Testis (tissue), 2 donors: ENCODE data around the gene PLA2R1.

Source experiments
- POLR2A ChIP-seq: fragments of 450-650 bp; IDR thresholded peaks from one replicate; pipeline ENCODE4 v1.6.1; 2017; ENCODE audit warnings: antibody characterized with exemption, mild to moderate bottlenecking, moderate library complexity
- TF ChIP-seq, protein P1 (sequence below), 3 experiments: fragments of 450-650 bp in 2 of 3; fragments of 200-600 bp in 1 of 3; sonication (generic) in 1 of 3; IDR thresholded peaks; one replicate each; pipeline ENCODE4 v1.5.1; 2016 to 2019; ENCODE audit warnings: antibody characterized with exemption in 3 of 3, mild to moderate bottlenecking in 2 of 3, moderate library complexity in 1 of 3

DNA sequence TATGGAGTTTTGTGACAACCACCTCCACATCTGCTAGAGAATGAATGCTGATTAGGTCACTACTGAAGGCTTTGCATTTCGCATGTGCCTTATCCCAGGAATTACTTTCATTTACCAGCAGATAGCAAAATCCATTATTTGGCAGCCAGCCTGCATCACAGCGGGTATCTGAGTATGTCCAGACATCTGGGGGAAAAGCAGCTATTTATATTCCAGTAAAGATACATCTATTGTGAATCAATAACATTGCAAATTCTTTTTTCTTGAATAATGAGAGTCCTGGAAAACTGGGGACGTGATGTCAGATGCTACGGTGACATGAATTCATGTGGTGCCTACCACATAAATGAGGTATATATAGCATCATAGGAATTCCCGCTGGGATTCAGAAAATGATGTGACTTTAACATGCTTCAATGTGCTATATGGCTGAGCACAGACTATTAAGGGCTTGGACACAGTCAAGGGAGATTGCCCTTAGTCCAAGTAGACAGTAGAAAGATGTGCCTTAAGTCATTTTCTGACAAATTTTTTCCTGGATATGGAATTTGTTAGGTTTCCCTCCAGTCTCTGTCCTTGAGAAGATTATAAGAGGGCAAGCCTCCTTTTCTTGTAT, 180.2 kb downstream of the PLA2R1 start:
- TF ChIP-seq, protein P1, sequence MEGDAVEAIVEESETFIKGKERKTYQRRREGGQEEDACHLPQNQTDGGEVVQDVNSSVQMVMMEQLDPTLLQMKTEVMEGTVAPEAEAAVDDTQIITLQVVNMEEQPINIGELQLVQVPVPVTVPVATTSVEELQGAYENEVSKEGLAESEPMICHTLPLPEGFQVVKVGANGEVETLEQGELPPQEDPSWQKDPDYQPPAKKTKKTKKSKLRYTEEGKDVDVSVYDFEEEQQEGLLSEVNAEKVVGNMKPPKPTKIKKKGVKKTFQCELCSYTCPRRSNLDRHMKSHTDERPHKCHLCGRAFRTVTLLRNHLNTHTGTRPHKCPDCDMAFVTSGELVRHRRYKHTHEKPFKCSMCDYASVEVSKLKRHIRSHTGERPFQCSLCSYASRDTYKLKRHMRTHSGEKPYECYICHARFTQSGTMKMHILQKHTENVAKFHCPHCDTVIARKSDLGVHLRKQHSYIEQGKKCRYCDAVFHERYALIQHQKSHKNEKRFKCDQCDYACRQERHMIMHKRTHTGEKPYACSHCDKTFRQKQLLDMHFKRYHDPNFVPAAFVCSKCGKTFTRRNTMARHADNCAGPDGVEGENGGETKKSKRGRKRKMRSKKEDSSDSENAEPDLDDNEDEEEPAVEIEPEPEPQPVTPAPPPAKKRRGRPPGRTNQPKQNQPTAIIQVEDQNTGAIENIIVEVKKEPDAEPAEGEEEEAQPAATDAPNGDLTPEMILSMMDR (IDR thresholded peaks at IDR 0.05): no peak
- TF ChIP-seq POLR2A: no peak
